ENCODE data around the gene OOSP4A.

Gene OOSP4A

DNA sequence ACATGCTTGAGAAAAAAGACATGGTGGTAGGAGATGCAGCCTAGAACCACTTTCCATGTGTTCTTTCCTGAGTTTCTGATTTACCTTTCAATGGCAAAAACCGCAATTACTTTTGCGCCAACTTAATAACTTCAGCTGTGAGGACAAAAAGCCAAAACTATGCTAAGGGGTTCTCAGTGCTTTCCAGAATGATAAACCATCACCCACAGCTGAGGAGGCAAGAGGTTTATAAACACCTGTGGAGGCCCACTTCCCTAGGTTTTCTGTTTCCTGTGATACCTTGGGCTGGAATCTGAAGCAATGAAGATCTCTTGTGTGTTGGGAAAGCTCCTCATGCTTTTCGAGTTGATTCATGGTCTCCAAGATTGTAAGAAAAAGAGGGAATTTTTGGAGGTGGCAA lies at the start of gene OOSP4A:
TSS of gene OOSP4A (plus strand) at position 301 of the 400 bp plus-strand sequence. CDS start at position 301, 0 bp downstream.
- ChIA-PET POLR2A (no interaction called here), CTCF (no interaction called here)
- TF ChIP-seq, protein P1, sequence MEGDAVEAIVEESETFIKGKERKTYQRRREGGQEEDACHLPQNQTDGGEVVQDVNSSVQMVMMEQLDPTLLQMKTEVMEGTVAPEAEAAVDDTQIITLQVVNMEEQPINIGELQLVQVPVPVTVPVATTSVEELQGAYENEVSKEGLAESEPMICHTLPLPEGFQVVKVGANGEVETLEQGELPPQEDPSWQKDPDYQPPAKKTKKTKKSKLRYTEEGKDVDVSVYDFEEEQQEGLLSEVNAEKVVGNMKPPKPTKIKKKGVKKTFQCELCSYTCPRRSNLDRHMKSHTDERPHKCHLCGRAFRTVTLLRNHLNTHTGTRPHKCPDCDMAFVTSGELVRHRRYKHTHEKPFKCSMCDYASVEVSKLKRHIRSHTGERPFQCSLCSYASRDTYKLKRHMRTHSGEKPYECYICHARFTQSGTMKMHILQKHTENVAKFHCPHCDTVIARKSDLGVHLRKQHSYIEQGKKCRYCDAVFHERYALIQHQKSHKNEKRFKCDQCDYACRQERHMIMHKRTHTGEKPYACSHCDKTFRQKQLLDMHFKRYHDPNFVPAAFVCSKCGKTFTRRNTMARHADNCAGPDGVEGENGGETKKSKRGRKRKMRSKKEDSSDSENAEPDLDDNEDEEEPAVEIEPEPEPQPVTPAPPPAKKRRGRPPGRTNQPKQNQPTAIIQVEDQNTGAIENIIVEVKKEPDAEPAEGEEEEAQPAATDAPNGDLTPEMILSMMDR (IDR thresholded peaks at IDR 0.05; ENCODE audit: insufficient read depth, low read length, missing control alignments): no peak
- H3K4me3 ChIP-seq (ENCODE audit: low read depth, low read length): no peak within 1 kb of the TSS
- no peak for DNase-seq (ENCODE audit: low read depth, low spot score)

DNA sequence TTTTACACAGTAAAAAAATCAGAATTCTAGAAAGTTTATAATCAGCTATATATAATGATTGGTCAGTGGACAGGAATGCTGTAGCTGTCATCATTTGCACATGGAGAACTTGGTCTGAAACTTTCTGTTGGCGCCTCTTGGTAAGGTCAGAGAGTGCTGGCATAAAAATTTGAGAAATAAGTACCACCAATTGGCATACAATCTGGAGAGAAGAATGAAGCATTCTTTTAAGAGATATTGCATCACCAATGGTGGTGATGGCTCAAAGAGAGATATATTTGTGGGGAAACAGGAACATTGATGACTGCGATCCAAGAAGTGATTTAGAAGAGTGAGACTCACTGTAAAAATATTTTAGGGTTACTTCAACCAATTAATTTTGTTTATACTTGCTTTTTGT lies 45.4 kb upstream of the OOSP4A start:
- CTCF ChIA-PET: interaction anchor here (1.5 kb wide), 2 partner anchors 93 to 163 kb away, joined by 5 to 7 read pairs; partner anchors contain the start of gene STX3
- H3K4me3 ChIP-seq (ENCODE audit: low read depth, low read length): no peak overlapping the region
- no peak for DNase-seq (ENCODE audit: low read depth, low spot score)
- TF ChIP-seq, protein P1 (IDR thresholded peaks at IDR 0.05; ENCODE audit: insufficient read depth, low read length, missing control alignments): no peak
- POLR2A ChIA-PET: no interaction called here

DNA sequence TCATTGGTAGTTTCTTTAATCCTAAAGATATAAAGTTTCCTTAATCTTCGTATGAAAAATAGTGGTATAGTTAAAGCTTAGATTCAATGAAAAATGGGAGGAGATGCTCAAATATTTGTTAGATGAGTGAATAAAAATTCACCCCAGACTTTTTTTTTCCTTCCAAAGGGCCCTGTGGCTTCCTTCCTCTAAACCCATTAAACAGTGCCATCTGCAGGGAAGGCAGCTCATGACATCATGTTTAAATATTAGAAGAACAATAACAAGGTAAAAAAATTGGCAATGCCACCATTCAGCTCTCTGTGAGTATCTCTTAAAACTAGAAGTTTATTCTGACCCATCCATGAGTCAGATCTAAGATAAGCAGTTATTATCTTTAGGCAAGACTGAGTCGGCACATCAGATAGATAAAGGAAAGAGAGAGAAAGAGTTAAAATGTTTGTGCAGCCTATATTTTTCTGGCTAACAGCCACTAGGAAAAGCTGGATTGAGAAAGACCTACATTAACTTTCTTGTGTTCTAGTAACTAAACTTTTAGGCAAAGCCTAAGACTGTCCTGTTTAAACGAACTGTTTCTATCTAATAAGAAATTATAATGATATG lies 44.7 kb upstream of the OOSP4A start:
- H3K4me3 ChIP-seq (ENCODE audit: low read depth, low read length): no peak overlapping the region
- ChIA-PET CTCF (interaction anchor here (1.5 kb wide), 2 partner anchors 94 to 164 kb away, joined by 5 to 7 read pairs; partner anchors contain the start of gene STX3), POLR2A (no interaction called here)
- no peak for DNase-seq (ENCODE audit: low read depth, low spot score)
- TF ChIP-seq, protein P1 (IDR thresholded peaks at IDR 0.05; ENCODE audit: insufficient read depth, low read length, missing control alignments): no peak

DNA sequence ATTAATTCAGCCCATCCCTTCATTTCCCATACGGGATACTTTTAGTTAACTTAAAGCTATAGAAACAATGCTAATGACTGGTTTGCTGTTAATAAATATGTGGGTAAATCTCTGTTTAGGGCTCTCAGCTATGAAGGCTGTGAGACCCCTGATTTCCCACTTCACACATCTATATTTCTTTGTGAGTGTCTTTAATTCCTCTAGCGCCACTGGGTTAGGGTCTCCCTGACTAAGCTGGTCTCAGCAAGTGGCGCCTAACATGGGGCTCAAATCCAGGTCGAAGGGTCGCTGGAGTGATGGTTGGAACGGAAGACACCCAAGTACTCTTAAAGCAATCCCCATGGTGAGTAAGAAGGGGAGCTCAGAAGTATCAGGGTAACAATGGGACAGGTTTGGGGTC lies 40.0 kb upstream of the OOSP4A start:
- CTCF ChIA-PET: no interaction called here
- TF ChIP-seq, protein P1 (IDR thresholded peaks at IDR 0.05; ENCODE audit: insufficient read depth, low read length, missing control alignments): no peak
- no peak for DNase-seq (ENCODE audit: low read depth, low spot score)
- POLR2A ChIA-PET: no interaction called here
- no peak overlapping the region for H3K4me3 ChIP-seq (ENCODE audit: low read depth, low read length)

DNA sequence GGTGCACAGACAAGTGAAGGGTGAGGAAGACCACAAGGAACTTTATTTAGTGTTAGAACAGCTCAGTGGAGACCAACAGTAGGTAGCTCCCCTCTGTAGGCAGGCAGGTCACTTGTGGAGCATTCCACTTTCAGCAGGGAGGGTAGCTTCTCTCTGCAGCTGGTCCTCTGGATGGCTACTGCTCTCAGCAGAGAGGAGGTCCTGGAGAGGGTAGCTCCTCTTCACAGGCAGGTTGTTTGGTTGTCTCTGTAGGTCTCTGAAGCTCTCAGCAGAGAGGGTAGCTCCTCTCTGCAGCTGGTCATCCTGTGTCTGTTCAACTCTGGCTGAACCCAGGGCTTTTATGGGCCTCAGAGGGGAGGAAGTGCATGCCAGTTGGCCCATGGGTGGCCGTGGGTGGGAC lies 32.1 kb upstream of the OOSP4A start:
- POLR2A ChIA-PET: no interaction called here
- CTCF ChIA-PET: no interaction called here
- no peak for DNase-seq (ENCODE audit: low read depth, low spot score)
- H3K4me3 ChIP-seq (ENCODE audit: low read depth, low read length): no peak overlapping the region
- TF ChIP-seq, protein P1 (IDR thresholded peaks at IDR 0.05; ENCODE audit: insufficient read depth, low read length, missing control alignments): no peak

DNA sequence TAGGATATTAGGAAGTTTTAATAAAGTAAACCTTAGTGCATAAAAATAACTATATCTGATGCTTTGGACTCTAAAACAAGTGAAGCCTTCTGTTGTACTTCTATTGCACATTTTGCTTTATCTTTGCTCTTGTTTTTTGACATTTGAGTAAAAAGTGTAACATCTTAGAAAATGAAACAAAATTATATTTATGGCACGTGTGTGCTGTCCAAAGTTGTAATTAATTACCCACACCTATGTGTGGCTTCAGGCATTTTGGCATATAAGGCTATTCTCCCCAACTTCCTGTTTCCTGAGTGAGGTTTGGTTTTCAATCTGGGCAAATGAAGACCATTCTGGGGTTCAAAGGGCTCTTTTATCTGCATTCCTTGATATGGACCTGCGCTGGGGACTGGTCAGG lies 25.7 kb upstream of the OOSP4A start, which contains the start of gene OOSP1:
TSS of gene OOSP1 (plus strand) at position 301 of the 400 bp plus-strand sequence. CDS start at position 324, 23 bp downstream.
- H3K4me3 ChIP-seq (ENCODE audit: low read depth, low read length): no peak within 1 kb of the TSS
- DNase-seq (ENCODE audit: low read depth, low spot score): no peak
- CTCF ChIA-PET: no interaction called here
- POLR2A ChIA-PET: no interaction called here
- TF ChIP-seq, protein P1 (IDR thresholded peaks at IDR 0.05; ENCODE audit: insufficient read depth, low read length, missing control alignments): no peak
